Amygdala (tissue), 56 donors: ENCODE data around the gene PHLDA2.
A peak's percentile ranks its signal among the peaks of the same experiment; 100 is the strongest.

Experiments
- DNase-seq, 56 donors: peaks; one replicate each; lab custom pipeline; 2025; lab: John Stamatoyannopoulos, UW

The PHLDA2 gene

GRCh38 chr11:2886191-2886894, 42.9 kb downstream of the PHLDA2 start:
- peak in 14 of 56 donors; percentile 48 to 71 (median 62) for DNase-seq

DNA sequence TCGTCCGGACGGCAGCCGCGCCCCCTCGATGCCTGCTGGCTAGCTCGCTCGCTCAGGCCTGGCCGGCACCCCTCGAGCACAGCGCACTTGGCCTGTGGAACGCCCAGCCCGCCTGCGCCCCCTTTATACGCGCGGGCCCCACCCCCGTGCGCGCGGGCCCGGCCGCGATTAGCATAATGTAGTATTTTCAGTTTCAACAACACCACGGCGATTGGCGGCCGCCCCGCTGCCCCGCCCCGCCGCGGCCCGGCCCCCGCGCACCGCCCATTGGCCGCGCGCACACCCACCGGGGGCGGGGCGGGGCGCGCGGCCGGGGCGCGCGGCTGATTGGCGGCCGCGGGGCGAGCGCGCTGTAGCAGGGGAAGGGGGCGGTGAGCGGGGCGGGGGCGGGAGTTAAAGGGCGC, 43.5 kb downstream of the PHLDA2 start, which contains the start of gene CDKN1C:
Gene CDKN1C, minus strand, starts transcription at position 98 of the 404 bp plus-strand sequence. CDS start 319 bp downstream, outside the sequence.
- DNase-seq = peak in 53 of 56 donors; percentile 31 to 93 (median 76)

DNA sequence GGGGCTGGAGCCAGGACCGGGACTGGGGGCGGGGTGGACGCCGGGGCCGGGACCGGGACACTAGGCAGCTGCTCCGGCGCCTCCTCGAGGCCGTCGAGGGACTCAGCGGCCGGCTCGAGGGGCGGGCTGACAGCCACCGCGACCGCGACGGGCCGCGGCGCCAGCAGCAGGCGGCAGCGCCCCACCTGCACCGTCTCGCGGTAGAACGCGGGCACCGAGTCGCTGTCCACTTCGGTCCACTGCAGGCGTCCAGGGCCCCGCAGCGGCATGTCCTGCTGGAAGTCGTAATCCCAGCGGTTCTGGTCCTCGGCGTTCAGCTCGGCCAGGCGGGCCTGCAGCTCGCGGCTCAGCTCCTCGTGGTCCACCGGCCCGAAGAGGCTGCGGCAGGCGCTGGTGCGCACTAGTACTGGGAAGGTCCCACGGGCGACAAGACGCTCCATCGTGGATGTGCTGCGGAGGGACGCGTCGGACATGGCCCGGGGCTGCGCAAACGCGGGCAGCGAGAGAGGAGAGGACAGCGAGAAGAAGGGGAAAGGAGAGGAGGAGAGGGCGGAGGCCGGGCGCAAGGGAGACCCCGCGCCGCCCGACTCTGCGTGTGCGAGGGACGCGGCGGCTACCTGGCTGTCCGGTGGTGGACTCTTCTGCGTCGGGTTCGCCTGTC, 44.1 kb downstream of the PHLDA2 start:
- peak in 25 of 56 donors; percentile 30 to 78 (median 53) for DNase-seq

GRCh38 chr11:2883979-2884815, 45.0 kb downstream of the PHLDA2 start:
- peak in 11 of 56 donors; percentile 19 to 66 (median 45) for DNase-seq

- no peak for DNase-seq
These were observed 45.6 kb downstream of the PHLDA2 start for GRCh38 chr11:2883640-2883978.

- no peak for DNase-seq
These were observed 46.7 kb downstream of the PHLDA2 start for GRCh38 chr11:2882396-2883110.

DNA sequence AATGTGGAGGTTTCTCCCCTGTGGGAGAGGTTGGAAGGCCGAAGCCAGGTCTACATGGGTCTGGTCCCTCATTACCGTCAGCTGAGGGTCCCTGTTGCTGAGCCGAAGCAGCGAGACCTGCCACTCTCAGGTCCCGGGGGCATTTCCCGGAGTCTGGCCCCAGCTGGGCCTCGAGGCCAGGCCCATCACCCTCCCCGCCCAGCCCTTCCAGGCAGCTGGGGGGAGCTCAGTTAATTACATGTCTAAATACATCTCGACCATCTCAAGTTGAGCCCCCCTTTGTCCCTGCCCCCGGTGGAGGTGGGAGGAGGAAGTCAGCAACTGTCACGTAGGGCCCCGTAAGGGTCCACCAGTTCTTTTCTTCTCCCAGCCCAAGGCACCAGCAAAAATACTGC, 47.2 kb downstream of the PHLDA2 start:
- no peak for DNase-seq

GRCh38 chr11:2881076-2881980, 47.9 kb downstream of the PHLDA2 start:
- no peak for DNase-seq

GRCh38 chr11:2880646-2881045, 48.6 kb downstream of the PHLDA2 start:
- DNase-seq = no peak

DNA sequence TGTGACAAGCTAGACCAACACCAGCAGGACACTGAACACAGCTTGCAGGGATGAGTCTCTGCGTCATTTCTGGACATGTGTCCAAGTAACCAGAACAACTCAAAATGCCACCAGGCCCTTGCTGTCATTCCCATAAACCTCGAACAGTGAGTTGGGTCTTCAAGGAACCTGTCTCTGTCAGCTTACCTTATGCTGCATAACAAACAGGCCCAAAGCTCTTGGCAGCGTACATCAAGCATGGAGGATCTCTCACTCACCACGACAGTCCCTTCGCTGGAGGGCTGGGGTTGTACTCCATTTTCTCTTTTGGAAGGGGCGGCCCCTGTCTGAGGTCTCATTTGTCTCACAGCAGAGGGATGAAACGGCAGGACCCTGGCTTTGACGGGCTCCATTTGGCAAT, 50.4 kb downstream of the PHLDA2 start:
- DNase-seq = no peak
